BJ (cell line): ENCODE results near the gene TRMU. TPM values are rescaled to one million over a fixed set of nuclear protein-coding genes. Genes with fewer than 3 reads are reported as not detected.

Experiments
- CTCF ChIA-PET: fragments of 350-600 bp; formaldehyde crosslinking; extraction: SDS; loops from one replicate; lab custom pipeline; 2021; ENCODE audit warnings: antibody characterized with exemption, inconsistent platforms; lab: Yijun Ruan, JAX
- POLR2A ChIA-PET: fragments of 300-600 bp; sonication (Branson Sonifier 250); formaldehyde crosslinking; extraction: SDS; loops from one replicate; lab custom pipeline; 2021; ENCODE audit warnings: antibody characterized with exemption; lab: Charles Lee
- DNase-seq: peaks from one replicate; pipeline ENCODE4 v3.0.0-alpha.2; 2011; ENCODE audit warnings: low read depth
- H3K27me3 ChIP-seq: 2 replicates; pipeline ENCODE4 v1.6.0; 2011; ENCODE audit warnings: low read length; ENCODE audit not compliant: control insufficient read depth, insufficient read depth
- H3K36me3 ChIP-seq: 2 replicates; pipeline ENCODE4 v1.5.1; 2011; ENCODE audit warnings: low read length; ENCODE audit not compliant: control insufficient read depth, insufficient read depth
- H3K4me3 ChIP-seq: 2 replicates; pipeline ENCODE4 v1.5.1; 2011; ENCODE audit warnings: low read depth, mild to moderate bottlenecking, control low read depth, low read length
- polyA plus RNA-seq: library from polyadenylated mRNA; depleted of rRNA; stranded (reverse); fragments of >200 nt; gene quantifications from 2 replicates; pipeline ENCODE4 v1.2.3, GENCODE V29; 2011
- TF ChIP-seq, protein P1 (sequence below): IDR thresholded peaks from 2 replicates; pipeline ENCODE4 v1.5.1; 2011; ENCODE audit warnings: low read depth, mild to moderate bottlenecking, control low read depth, inconsistent platforms, low read length, moderate library complexity; ENCODE audit not compliant: insufficient read depth

TRMU gene
- polyA plus RNA-seq, 1 experiment = 25.2 TPM

DNA sequence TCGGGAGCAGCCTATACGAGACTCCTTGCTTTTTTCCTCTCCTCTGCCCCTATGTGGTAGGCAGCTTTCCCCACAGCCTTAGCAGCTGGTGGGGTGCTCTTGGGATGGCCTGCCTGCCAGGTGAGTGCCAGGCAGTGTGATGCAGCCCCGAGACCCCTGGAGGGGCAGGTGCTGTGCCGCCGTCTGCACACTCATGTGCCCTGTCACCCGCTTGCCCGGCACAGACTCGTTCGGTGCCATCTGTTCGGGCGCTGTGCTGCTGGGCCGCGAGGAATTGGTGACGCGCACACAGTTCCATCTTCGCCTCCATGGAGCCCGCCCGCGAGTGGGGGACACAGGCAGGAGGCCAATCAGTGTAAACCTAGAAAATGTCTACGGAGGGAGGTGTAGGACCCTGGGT lies 15.1 kb downstream of the TRMU start:
- peaks cover 58% of the 10 kb centered on the region for H3K36me3 ChIP-seq
- ChIA-PET POLR2A (no interaction called here), CTCF (interaction anchor here (1.1 kb wide), 1 partner anchor 191 kb away, joined by 6 read pairs; no protein-coding TSS in a partner anchor)
- TF ChIP-seq, protein P1, sequence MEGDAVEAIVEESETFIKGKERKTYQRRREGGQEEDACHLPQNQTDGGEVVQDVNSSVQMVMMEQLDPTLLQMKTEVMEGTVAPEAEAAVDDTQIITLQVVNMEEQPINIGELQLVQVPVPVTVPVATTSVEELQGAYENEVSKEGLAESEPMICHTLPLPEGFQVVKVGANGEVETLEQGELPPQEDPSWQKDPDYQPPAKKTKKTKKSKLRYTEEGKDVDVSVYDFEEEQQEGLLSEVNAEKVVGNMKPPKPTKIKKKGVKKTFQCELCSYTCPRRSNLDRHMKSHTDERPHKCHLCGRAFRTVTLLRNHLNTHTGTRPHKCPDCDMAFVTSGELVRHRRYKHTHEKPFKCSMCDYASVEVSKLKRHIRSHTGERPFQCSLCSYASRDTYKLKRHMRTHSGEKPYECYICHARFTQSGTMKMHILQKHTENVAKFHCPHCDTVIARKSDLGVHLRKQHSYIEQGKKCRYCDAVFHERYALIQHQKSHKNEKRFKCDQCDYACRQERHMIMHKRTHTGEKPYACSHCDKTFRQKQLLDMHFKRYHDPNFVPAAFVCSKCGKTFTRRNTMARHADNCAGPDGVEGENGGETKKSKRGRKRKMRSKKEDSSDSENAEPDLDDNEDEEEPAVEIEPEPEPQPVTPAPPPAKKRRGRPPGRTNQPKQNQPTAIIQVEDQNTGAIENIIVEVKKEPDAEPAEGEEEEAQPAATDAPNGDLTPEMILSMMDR = no peak
- no peak overlapping the region for H3K4me3 ChIP-seq
- no peaks in the 10 kb centered on the region for H3K27me3 ChIP-seq
- no peak for DNase-seq

DNA sequence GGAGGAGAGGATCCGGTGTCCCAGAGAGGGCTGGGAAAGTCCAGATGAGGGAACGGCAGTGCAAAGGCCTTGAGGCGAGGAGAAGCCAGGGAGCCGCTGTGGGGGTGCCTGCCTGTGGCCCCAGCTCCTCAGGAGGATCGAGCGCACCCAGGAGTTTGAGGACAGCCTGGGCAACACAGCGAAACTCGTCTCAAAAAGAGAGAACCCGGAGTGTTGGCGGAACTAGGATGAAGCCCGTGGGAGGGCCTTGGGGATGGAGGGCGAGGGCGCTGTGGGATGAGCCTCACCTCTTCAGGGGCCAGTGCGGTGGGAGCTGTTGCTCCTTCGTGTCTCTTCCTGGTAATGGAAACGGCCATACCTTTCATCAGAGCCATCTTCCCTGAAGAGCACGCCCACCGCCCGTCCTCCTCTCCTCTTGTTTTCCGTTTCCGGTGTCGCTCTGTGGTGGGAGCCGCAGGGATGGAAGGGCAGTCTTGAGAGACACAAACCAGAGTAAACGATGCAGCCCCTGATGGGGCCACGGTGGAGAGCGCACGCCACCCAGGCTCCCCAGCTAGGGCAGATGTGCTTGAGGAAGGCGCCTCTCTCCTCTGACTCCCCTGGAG lies 15.7 kb downstream of the TRMU start:
- Histone ChIP-seq H3K4me3 (no peak overlapping the region), H3K36me3 (peaks cover 62% of the 10 kb centered on the region), H3K27me3 (no peaks in the 10 kb centered on the region)
- TF ChIP-seq, protein P1 = no peak
- no peak for DNase-seq
- ChIA-PET CTCF (no interaction called here), POLR2A (no interaction called here)

DNA sequence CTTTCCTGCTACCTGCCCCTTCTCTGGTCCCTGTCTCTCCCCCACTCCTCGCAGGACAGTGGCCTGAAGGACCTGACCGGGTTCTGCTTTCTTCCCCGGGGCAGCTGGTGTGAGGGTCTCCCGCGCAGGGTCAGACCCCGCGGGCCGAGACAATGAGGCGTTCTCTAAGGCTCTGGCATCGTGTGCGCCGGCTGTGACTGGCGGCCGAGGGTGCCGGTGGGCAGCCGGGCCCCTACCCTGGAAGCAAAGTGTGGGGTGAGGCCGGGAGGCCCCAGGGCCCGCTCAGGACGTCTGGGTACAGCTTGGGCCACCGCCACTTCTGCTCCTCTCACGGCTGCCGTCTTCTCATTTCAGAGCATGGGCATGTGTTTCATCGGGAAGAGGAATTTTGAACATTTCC lies 16.3 kb downstream of the TRMU start:
- DNase-seq = no peak
- ChIA-PET POLR2A (no interaction called here), CTCF (no interaction called here)
- Histone ChIP-seq H3K4me3 (no peak overlapping the region), H3K27me3 (no peaks in the 10 kb centered on the region), H3K36me3 (peaks cover 63% of the 10 kb centered on the region)
- TF ChIP-seq, protein P1 = no peak

DNA sequence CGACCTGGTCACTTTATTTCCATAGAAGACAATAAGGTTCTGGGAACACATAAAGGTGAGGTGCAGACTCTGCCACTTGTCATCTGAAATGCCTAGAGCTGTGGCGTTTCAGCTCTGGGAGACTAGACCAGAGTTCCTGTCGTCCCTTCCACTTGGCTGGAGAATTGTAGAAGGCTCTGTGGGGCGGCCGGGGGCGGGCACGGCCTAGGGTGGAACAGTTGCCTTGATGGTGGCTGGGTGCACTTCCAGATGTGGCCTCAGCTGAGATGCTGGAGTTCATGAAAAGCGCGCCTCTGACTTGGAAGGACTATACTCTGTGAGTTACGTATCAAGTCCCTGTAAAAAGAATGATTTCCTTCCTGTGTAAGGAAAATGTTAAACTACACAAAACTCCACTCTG lies 16.8 kb downstream of the TRMU start:
- CTCF ChIA-PET = no interaction called here

DNA sequence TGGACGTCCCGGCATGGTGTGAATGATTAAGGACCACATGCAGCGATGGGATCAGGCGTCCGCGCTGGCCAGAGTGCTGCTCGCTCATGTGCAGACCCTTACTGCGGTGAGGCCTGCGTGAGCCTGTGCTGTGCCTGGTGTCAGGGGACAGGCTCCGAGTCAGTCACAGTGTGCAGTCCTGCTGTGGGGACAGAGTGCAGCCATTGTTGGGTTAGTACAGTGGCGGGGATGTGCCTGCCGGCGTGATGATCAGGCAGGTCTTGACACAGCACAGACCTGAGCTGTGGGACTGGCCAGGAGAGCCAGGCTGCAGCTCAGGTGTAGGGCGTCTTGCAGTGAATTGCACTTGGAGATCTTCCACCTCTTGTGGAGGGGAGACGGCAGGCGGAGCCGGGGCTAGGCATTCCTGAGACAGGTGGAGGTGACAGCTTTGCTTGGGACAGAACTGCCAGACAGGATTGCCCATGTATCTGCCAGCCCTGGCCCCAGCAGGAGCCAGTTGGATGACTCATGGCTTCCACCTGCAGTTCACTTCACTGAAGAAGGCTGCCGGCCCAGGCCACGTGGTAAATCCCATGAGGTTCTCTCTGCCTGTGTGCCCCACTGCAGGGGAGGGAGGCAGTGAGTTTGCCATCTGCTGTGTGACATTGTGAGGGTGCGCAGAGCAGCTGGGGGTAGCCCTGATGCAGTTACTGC lies 17.3 kb downstream of the TRMU start:
- ChIA-PET CTCF (interaction anchor here (0.6 to 2.2 kb wide), 2 partner anchors 17 to 189 kb away, joined by 3 to 14 read pairs; partner anchors contain the start of gene TRMU), POLR2A (no interaction called here)
- Histone ChIP-seq H3K4me3 (no peak overlapping the region), H3K27me3 (no peaks in the 10 kb centered on the region), H3K36me3 (peaks cover 66% of the 10 kb centered on the region)
- DNase-seq = no peak
- TF ChIP-seq, protein P1 = no peak

More for the DNA sequence above, 16.8 kb downstream of the TRMU start:
- Histone ChIP-seq H3K27me3 (no peaks in the 10 kb centered on the region), H3K36me3 (peaks cover 68% of the 10 kb centered on the region), H3K4me3 (no peak overlapping the region)
- DNase-seq = no peak
- POLR2A ChIA-PET = no interaction called here
- TF ChIP-seq, protein P1 = no peak
